ENCODE results near the gene HTRA3. TPM values are rescaled to one million over a fixed set of nuclear protein-coding genes. Genes with fewer than 3 reads are reported as not detected.
"Not testable (repeated sequence)": the region's sequence is repeated elsewhere in the genome, so short reads cannot be mapped to it uniquely, and the experiment has no call there.

Gene HTRA3
- total RNA-seq, 2 experiments from 2014 or later: not detected

DNA sequence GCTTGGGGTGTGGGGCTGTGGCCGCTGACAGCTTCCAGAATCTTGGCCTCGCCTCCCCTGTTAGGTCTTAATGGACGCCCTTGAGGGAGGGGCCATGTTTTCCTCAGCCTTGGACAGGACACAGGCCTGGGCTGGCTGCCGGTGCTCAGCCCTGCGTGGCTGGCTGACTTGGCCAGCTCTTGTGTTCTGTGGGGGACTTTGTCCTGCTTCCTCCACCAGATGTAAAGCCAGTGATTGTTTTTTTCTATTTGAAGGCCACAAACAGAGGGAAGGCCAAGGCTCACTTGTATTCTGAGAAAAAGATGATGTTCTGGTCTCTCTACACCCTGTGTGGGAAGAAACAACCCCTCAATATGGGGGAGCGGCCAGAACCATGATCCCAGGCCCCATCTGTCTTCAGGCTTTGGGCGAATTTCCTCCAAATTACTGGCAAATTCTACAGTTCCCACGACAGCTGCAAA lies 71.3 kb downstream of the HTRA3 start:
- peaks cover 5% of the 10 kb centered on the region for H3K27me3 Mint-ChIP-seq
- ATAC-seq (ENCODE audit: poor library complexity) (no peak), DNase-seq (peak in 1 of 14 experiments; percentile 11)
- Histone ChIP-seq H3K4me1 (ENCODE audit: insufficient read depth, low read length) (no peaks in the 10 kb centered on the region), H3K27ac (ENCODE audit: low read depth in 1 of 2, low read length in 2 of 2) (no peak overlapping the region), H3K9me3 (ENCODE audit: control insufficient read depth in 1 of 2, insufficient read depth in 1 of 2, low read length in 2 of 2) (peaks cover 0 to 14% of the 10 kb centered on the region in 2 experiments), H3K36me3 (ENCODE audit: insufficient read depth, low read length) (no peaks in the 10 kb centered on the region), H3K27me3 (ENCODE audit: control insufficient read depth in 1 of 2, insufficient read depth in 2 of 2, low read length in 2 of 2) (no peaks in the 10 kb centered on the region), H3K4me3 (ENCODE audit: low read length) (no peak overlapping the region)
- no peak overlapping the region for H3K27ac Mint-ChIP-seq
- no peaks in the 10 kb centered on the region for H3K36me3 Mint-ChIP-seq (ENCODE audit: low read depth)
- intact Hi-C loops (cut with DNase I, micrococcal nuclease): no loop called here
- POLR2A ChIA-PET: no interaction called here
- no peak overlapping the region for H3K4me3 Mint-ChIP-seq
- H3K9me3 Mint-ChIP-seq: peaks cover 11% of the 10 kb centered on the region
- no peaks in the 10 kb centered on the region for H3K4me1 Mint-ChIP-seq (ENCODE audit: low read depth)
- CTCF ChIA-PET: no interaction called here
- TF ChIP-seq, protein P1, sequence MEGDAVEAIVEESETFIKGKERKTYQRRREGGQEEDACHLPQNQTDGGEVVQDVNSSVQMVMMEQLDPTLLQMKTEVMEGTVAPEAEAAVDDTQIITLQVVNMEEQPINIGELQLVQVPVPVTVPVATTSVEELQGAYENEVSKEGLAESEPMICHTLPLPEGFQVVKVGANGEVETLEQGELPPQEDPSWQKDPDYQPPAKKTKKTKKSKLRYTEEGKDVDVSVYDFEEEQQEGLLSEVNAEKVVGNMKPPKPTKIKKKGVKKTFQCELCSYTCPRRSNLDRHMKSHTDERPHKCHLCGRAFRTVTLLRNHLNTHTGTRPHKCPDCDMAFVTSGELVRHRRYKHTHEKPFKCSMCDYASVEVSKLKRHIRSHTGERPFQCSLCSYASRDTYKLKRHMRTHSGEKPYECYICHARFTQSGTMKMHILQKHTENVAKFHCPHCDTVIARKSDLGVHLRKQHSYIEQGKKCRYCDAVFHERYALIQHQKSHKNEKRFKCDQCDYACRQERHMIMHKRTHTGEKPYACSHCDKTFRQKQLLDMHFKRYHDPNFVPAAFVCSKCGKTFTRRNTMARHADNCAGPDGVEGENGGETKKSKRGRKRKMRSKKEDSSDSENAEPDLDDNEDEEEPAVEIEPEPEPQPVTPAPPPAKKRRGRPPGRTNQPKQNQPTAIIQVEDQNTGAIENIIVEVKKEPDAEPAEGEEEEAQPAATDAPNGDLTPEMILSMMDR (IDR thresholded peaks at IDR 0.05): no peak

DNA sequence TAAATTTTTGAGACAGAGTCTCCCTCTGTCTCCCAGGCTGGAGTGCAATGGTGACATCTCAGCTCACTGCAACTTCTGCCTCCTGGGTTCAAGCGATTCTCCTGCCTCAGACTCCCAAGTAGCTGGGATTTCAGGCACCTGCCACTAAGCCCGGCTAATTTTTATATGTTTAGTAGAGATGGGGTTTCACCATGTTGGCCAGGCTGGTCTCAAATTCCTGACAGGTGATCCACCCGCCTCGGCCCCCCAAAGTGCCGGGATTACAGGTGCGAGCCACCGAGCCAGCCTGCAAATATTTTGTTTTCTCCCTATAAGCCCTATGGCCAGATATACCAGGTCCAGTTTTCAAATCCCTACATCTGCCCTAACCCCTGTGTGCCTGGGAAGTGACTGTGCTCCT lies 71.7 kb downstream of the HTRA3 start:
- intact Hi-C loops (cut with DNase I, micrococcal nuclease); H3K4me3 Mint-ChIP-seq; H3K27ac Mint-ChIP-seq; H3K36me3 Mint-ChIP-seq (ENCODE audit: low read depth); POLR2A ChIA-PET; DNase-seq; CTCF ChIA-PET; H3K4me1 Mint-ChIP-seq (ENCODE audit: low read depth); H3K27me3 Mint-ChIP-seq; H3K27me3 ChIP-seq (ENCODE audit: control insufficient read depth in 1 of 2, insufficient read depth in 2 of 2, low read length in 2 of 2); H3K9me3 Mint-ChIP-seq; H3K36me3 ChIP-seq (ENCODE audit: insufficient read depth, low read length); H3K27ac ChIP-seq (ENCODE audit: low read depth in 1 of 2, low read length in 2 of 2); H3K9me3 ChIP-seq (ENCODE audit: control insufficient read depth in 1 of 2, insufficient read depth in 1 of 2, low read length in 2 of 2); H3K4me3 ChIP-seq (ENCODE audit: low read length); H3K4me1 ChIP-seq (ENCODE audit: insufficient read depth, low read length); ATAC-seq (ENCODE audit: poor library complexity): not testable (repeated sequence)

DNA sequence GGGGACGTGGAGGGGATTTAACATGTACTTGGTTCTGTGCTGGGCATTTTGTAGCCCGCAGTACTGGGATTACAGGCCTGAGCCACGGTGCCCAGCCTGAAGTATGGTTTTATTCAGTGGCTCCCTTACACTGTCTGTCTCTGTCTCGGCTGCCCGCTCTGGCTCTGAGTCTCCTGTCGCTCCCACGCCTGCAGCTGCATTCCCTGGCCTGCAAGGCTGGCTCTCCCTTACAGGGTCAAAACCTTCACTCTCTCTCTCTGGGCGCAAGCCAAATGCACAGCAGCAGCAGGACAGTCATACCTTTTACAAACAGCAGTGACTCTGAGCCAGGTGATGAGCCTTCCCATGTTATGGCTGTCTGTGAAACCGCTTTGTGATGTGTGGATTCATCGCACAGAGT lies 72.1 kb downstream of the HTRA3 start:
- no peak overlapping the region for H3K27ac Mint-ChIP-seq
- H3K27ac ChIP-seq (ENCODE audit: low read depth in 1 of 2, low read length in 2 of 2): no peak overlapping the region
- no peak for DNase-seq
- H3K36me3 ChIP-seq (ENCODE audit: insufficient read depth, low read length): no peaks in the 10 kb centered on the region
- ATAC-seq (ENCODE audit: poor library complexity): no peak
- ChIA-PET POLR2A (no interaction called here), CTCF (no interaction called here)
- H3K4me1 ChIP-seq (ENCODE audit: insufficient read depth, low read length): no peaks in the 10 kb centered on the region
- H3K36me3 Mint-ChIP-seq (ENCODE audit: low read depth): no peaks in the 10 kb centered on the region
- H3K9me3 ChIP-seq (ENCODE audit: control insufficient read depth in 1 of 2, insufficient read depth in 1 of 2, low read length in 2 of 2): peaks cover 0 to 5% of the 10 kb centered on the region in 2 experiments
- TF ChIP-seq, protein P1 (IDR thresholded peaks at IDR 0.05): no peak
- intact Hi-C loops (cut with DNase I, micrococcal nuclease): no loop called here
- peaks cover 2% of the 10 kb centered on the region for H3K9me3 Mint-ChIP-seq
- H3K4me3 ChIP-seq (ENCODE audit: low read length): no peak overlapping the region
- H3K27me3 Mint-ChIP-seq: peaks cover 5% of the 10 kb centered on the region
- H3K27me3 ChIP-seq (ENCODE audit: control insufficient read depth in 1 of 2, insufficient read depth in 2 of 2, low read length in 2 of 2): no peaks in the 10 kb centered on the region
- H3K4me1 Mint-ChIP-seq (ENCODE audit: low read depth): no peaks in the 10 kb centered on the region
- no peak overlapping the region for H3K4me3 Mint-ChIP-seq

DNA sequence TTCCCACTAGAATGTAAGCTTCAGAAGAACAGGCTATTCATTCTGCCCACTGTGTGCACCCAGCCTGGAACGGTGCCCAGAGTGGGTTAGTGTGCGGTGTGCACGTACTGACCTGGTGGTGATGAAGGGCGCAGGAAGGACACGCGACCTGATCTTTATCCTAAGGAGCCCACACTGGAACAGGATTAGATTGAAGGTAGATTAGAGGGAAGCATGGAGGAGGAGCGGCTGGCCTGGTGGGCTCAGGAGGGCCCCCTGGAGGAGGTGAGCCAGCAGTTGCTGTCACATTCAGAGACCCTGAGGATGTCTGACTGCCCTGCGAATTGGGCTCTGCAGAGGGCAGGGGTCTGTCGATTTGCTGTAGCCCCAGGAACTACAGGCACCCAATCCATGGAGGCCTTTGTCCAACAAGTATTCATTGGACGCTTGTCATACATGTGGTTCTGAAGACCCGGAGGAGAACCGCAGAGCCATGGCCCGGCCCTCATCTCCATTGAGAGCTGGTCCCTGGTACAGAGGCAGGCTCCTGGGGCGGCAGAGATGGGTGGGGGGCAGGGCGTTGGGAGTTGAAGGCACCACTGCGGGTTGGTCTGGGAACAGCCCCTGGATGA lies 73.2 kb downstream of the HTRA3 start:
- CTCF ChIA-PET: no interaction called here
- TF ChIP-seq, protein P1 (IDR thresholded peaks at IDR 0.05): no peak
- no peak overlapping the region for H3K27ac ChIP-seq (ENCODE audit: low read depth in 1 of 2, low read length in 2 of 2)
- intact Hi-C loops (cut with DNase I, micrococcal nuclease): no loop called here
- no peaks in the 10 kb centered on the region for H3K9me3 ChIP-seq (ENCODE audit: control insufficient read depth in 1 of 2, insufficient read depth in 1 of 2, low read length in 2 of 2)
- Mint-ChIP-seq H3K4me1 (ENCODE audit: low read depth) (no peaks in the 10 kb centered on the region), H3K27me3 (peaks cover 5% of the 10 kb centered on the region), H3K36me3 (ENCODE audit: low read depth) (no peaks in the 10 kb centered on the region), H3K27ac (no peak overlapping the region), H3K4me3 (no peak overlapping the region), H3K9me3 (no peaks in the 10 kb centered on the region)
- no peaks in the 10 kb centered on the region for H3K36me3 ChIP-seq (ENCODE audit: insufficient read depth, low read length)
- H3K27me3 ChIP-seq (ENCODE audit: control insufficient read depth in 1 of 2, insufficient read depth in 2 of 2, low read length in 2 of 2): peaks cover 0 to 4% of the 10 kb centered on the region in 2 experiments
- H3K4me3 ChIP-seq (ENCODE audit: low read length): no peak overlapping the region
- ATAC-seq (ENCODE audit: poor library complexity): no peak
- no peaks in the 10 kb centered on the region for H3K4me1 ChIP-seq (ENCODE audit: insufficient read depth, low read length)
- peak in 1 of 14 experiments; percentile 11 for DNase-seq
- POLR2A ChIA-PET: no interaction called here
